Keratinocyte (primary cell): Measurements from ENCODE around the gene PDZRN4. TPM values are rescaled to one million over a fixed set of nuclear protein-coding genes. Genes with fewer than 3 reads are reported as not detected.
"Not testable (repeated sequence)": the region's sequence is repeated elsewhere in the genome, so short reads cannot be mapped to it uniquely, and the experiment has no call there.

Experiments
- DNase-seq: peaks from one replicate; pipeline ENCODE4 v3.0.0-alpha.2; 2011; ENCODE audit warnings: low read depth, missing footprints, low spot score
- FAIRE-seq: peaks from 2 replicates; lab custom pipeline; 2011; peaks lifted over from hg19 to GRCh38; lab: Jason Lieb, UNC
- H2AFZ ChIP-seq: 2 replicates; pipeline ENCODE4 v1.6.0; 2012; ENCODE audit warnings: low read length, control low read depth, inconsistent platforms; ENCODE audit not compliant: control insufficient read depth
- H3K27ac ChIP-seq: 2 replicates; pipeline ENCODE4 v1.5.1; 2011; ENCODE audit warnings: low read length; ENCODE audit not compliant: control insufficient read depth, insufficient read depth
- H3K27me3 ChIP-seq: 3 replicates; pipeline ENCODE4 v1.6.0; 2011; ENCODE audit warnings: low read length; ENCODE audit not compliant: control insufficient read depth, insufficient read depth; ENCODE audit errors: extremely low read depth
- H3K36me3 ChIP-seq, 2 experiments: 2 replicates in 1 of 2; 3 replicates in 1 of 2; pipeline ENCODE4 v1.5.1; 2011; ENCODE audit warnings: low read length in 2 of 2, mild to moderate bottlenecking in 1 of 2; ENCODE audit not compliant: control insufficient read depth in 2 of 2, insufficient read depth in 2 of 2; ENCODE audit errors: extremely low read depth in 1 of 2
- H3K4me1 ChIP-seq: 3 replicates; pipeline ENCODE4 v1.5.1; 2011; ENCODE audit warnings: low read length; ENCODE audit not compliant: control insufficient read depth, insufficient read depth; ENCODE audit errors: extremely low read depth
- H3K4me2 ChIP-seq: 3 replicates; pipeline ENCODE4 v1.6.0; 2011; ENCODE audit warnings: low read depth, low read length; ENCODE audit not compliant: control insufficient read depth, insufficient read depth; ENCODE audit errors: extremely low read depth
- H3K4me3 ChIP-seq, 3 experiments: fragments of 200-600 bp in 1 of 3; sonication (generic) in 1 of 3; 2 replicates in 2 of 3; 3 replicates in 1 of 3; pipeline ENCODE4 v1.5.1; 2011 to 2016; ENCODE audit warnings: low read length in 3 of 3, mild to moderate bottlenecking in 3 of 3, control low read depth in 2 of 3, inconsistent platforms in 1 of 3, low read depth in 1 of 3, mixed read lengths in 1 of 3, mixed run types in 1 of 3, moderate library complexity in 1 of 3; ENCODE audit not compliant: control insufficient read depth in 2 of 3, insufficient read depth in 2 of 3; ENCODE audit errors: extremely low read depth in 1 of 3
- H3K79me2 ChIP-seq: 2 replicates; pipeline ENCODE4 v1.6.0; 2012; ENCODE audit warnings: low read length; ENCODE audit not compliant: control insufficient read depth, insufficient read depth
- H3K9ac ChIP-seq: 3 replicates; pipeline ENCODE4 v1.6.0; 2011; ENCODE audit warnings: low read length; ENCODE audit not compliant: control insufficient read depth, insufficient read depth; ENCODE audit errors: extremely low read depth
- H3K9me1 ChIP-seq: 3 replicates; pipeline ENCODE4 v1.6.0; 2011; ENCODE audit warnings: low read length; ENCODE audit not compliant: control insufficient read depth, insufficient read depth; ENCODE audit errors: extremely low read depth
- H3K9me3 ChIP-seq: 2 replicates; pipeline ENCODE4 v1.5.1; 2012; ENCODE audit warnings: low read depth, low read length; ENCODE audit not compliant: control insufficient read depth
- H4K20me1 ChIP-seq: 3 replicates; pipeline ENCODE4 v1.6.0; 2011; ENCODE audit warnings: low read length; ENCODE audit not compliant: control insufficient read depth, insufficient read depth; ENCODE audit errors: extremely low read depth
- CTCF ChIP-seq, 3 experiments: IDR thresholded peaks in 1 of 3; conservative IDR thresholded peaks in 1 of 3; optimal IDR thresholded peaks in 1 of 3; 2 replicates in 2 of 3; 3 replicates in 1 of 3; pipeline versions ENCODE3 to v1.5.1; 2011; ENCODE audit warnings: low read length in 3 of 3, mild to moderate bottlenecking in 3 of 3, moderate library complexity in 2 of 3, control low read depth in 1 of 3, inconsistent platforms in 1 of 3; ENCODE audit not compliant: insufficient read depth in 2 of 3; ENCODE audit errors: extremely low read depth in 1 of 3
- EZH2 ChIP-seq: IDR thresholded peaks from one replicate; pipeline ENCODE4 v1.6.1; 2012; ENCODE audit warnings: inconsistent platforms, mild to moderate bottlenecking, low read length, moderate library complexity
- dilution Hi-C: fragments of 300-500 bp; cut with MboI; formaldehyde crosslinking; loops from one replicate; pipeline ENCODE4 v1.7.0; 2020; ENCODE audit warnings: low sequenced_read_pairs; ENCODE audit not compliant: extremely low pct_ligation_motif_present
- polyA plus RNA-seq, 5 experiments: library from polyadenylated mRNA; depleted of rRNA in 3 of 5; stranded (reverse) in 3 of 5; stranded (forward) in 1 of 5; unstranded in 1 of 5; fragments of >200 nt; gene quantifications; 1 replicate in 1 of 5; 2 replicates in 3 of 5; 3 replicates in 1 of 5; pipeline versions ENCODE4 v1.2.1 to v1.2.3, GENCODE V29; 2011 to 2012; ENCODE audit warnings: missing spikeins in 2 of 5, low read depth in 1 of 5, low replicate concordance in 1 of 5

PDZRN4 gene
- polyA plus RNA-seq, 1 donor (not counting 4 experiments of a cell fraction or from before 2014, with no cell fraction given) = not detected

- no peak for FAIRE-seq
- H2AFZ ChIP-seq = no peak overlapping the region
- no peaks in the 10 kb centered on the region for H4K20me1 ChIP-seq
- H3K4me2 ChIP-seq = no peak overlapping the region
- no peaks in the 10 kb centered on the region for H3K4me1 ChIP-seq
- no peak for DNase-seq
- no peaks in the 10 kb centered on the region for H3K79me2 ChIP-seq
- H3K9ac ChIP-seq = no peak overlapping the region
- no peaks in the 10 kb centered on the region for H3K9me3 ChIP-seq
- TF ChIP-seq CTCF (optimal IDR thresholded peaks at IDR 0.05 in 1 of 3, IDR thresholded peaks at IDR 0.05 in 1 of 3, conservative IDR thresholded peaks at IDR 0.05 in 1 of 3; ENCODE audit: extremely low read depth in 1 of 3, insufficient read depth in 2 of 3, low read length in 3 of 3) (no peak), EZH2 (no peak)
- H3K36me3 ChIP-seq = no peaks in the 10 kb centered on the region
- H3K4me3 ChIP-seq = no peak overlapping the region
- dilution Hi-C loops = no loop called here
- H3K27me3 ChIP-seq = no peaks in the 10 kb centered on the region
- no peaks in the 10 kb centered on the region for H3K9me1 ChIP-seq
- H3K27ac ChIP-seq = no peak overlapping the region
Measured at GRCh38 chr12:41167701-41168100, 20.4 kb upstream of the PDZRN4 start.

DNA sequence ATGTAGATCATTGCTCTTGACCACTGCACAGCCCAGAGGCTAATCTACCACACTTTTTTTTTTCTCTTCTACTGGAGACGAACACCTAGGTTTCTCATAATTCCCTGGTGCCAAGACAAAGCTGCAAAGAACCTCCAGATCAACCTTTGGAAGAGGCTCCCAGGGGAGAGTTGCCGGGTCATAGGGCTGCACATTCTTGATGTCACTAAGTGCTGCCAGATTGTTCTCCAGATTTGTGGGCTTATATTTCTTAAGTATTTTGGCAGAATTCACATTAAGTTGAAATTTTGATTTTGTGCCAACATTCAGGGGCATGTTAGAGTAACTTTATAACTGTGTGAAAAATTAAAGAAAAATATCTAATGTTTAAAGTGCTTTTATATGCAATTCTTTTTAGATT lies 13.5 kb upstream of the PDZRN4 start:
- Histone ChIP-seq H3K27ac (no peak overlapping the region), H3K4me2 (no peak overlapping the region), H3K27me3 (no peaks in the 10 kb centered on the region), H3K36me3 (no peaks in the 10 kb centered on the region), H4K20me1 (no peaks in the 10 kb centered on the region), H3K4me3 (no peak overlapping the region), H3K9ac (no peak overlapping the region), H3K79me2 (no peaks in the 10 kb centered on the region), H2AFZ (no peak overlapping the region), H3K4me1 (no peaks in the 10 kb centered on the region), H3K9me1 (no peaks in the 10 kb centered on the region), H3K9me3 (no peaks in the 10 kb centered on the region)
- DNase-seq = no peak
- dilution Hi-C loops = no loop called here
- no peak for FAIRE-seq
- TF ChIP-seq EZH2 (no peak), CTCF (optimal IDR thresholded peaks at IDR 0.05 in 1 of 3, IDR thresholded peaks at IDR 0.05 in 1 of 3, conservative IDR thresholded peaks at IDR 0.05 in 1 of 3; ENCODE audit: extremely low read depth in 1 of 3, insufficient read depth in 2 of 3, low read length in 3 of 3) (no peak)

DNA sequence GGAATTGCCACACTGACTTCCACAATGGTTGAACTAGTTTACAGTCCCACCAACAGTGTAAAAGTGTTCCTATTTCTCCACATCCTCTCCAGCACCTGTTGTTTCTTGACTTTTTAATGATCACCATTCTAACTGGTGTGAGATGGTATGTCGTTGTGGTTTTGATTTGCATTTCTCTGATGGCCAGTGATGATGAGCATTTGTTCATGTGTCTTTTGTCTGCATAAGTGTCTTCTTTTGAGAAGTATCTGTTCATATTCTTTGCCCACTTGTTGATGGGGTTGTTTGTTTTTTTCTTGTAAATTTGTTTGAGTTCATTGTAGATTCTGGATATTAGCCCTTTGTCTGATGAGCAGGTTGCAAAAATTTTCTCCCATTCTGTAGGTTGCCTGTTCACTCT lies 8.6 kb upstream of the PDZRN4 start:
- H2AFZ ChIP-seq, H3K9me1 ChIP-seq, H3K27ac ChIP-seq, DNase-seq, FAIRE-seq, H3K79me2 ChIP-seq, H3K36me3 ChIP-seq, H3K4me2 ChIP-seq, H4K20me1 ChIP-seq, dilution Hi-C loops, H3K9me3 ChIP-seq, H3K9ac ChIP-seq, H3K4me1 ChIP-seq, H3K27me3 ChIP-seq, H3K4me3 ChIP-seq: not testable (repeated sequence)
